Sciatic nerve (tissue), 2 donors: ENCODE data around the gene RBFOX2. TPM values are rescaled to one million over a fixed set of nuclear protein-coding genes. Genes with fewer than 3 reads are reported as not detected.
"Not testable (repeated sequence)": the region's sequence is repeated elsewhere in the genome, so short reads cannot be mapped to it uniquely, and the experiment has no call there.

Experiments used
- ATAC-seq: fragments of 200-7000 bp; cut with Tn5 transposase; one replicate; pipeline ENCODE4 v1.9.1; 2020; ENCODE audit warnings: mild to moderate bottlenecking, moderate library complexity
- DNase-seq: peaks from one replicate; pipeline ENCODE4 v3.0.0-alpha.2; 2020; ENCODE audit warnings: low spot score
- intact Hi-C: fragments of 100-400 bp; cut with DNase I; formaldehyde crosslinking; loops from one replicate; pipeline ENCODE4 v1.14.2; 2022
- total RNA-seq: library from RNA; stranded (reverse); fragmentation: NEBNext Ultra II Directional; extraction: Animal tissue kit (Norgen Biotek cat#: 25700); gene quantifications from one replicate; pipeline ENCODE4 v1.2.1, GENCODE V29; 2021
- donor health status: DM: no; HTN: no; CAD: no.
- donor health status: DM: no; HTN: no; CAD: no.

Gene RBFOX2
- total RNA-seq, 1 donor from 2014 or later = 77.7 TPM

DNA sequence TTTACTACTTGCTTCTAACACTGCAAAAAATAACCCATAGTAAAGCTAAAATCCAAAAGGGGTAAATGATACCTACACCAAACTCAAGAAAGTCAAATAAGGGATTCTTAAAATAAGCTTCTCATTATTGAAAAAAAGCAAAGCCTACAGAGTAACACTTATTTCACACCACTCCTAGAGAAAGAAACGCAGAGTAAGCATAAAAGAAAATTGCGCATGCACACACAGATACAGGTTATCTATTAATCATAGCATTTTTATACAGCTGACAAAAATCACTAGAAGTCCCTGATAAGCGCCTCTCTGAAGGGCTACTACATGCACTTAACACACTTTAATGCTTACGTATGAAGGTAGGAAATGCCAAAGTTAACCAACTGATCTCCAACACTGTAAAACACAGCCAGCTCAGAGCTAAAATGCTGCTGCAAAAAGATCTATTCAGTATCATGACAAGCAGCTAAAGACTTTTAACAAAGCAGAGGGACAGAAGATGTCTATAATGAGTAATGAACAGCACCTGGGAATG, 14.0 kb downstream of the RBFOX2 start:
- DNase-seq (no peak), ATAC-seq (no peak)
- intact Hi-C loops = no loop called here

- intact Hi-C loops = no loop called here
- ATAC-seq = no peak
- no peak for DNase-seq
Observed at GRCh38 chr22:36012332-36012731, 16.3 kb downstream of the RBFOX2 start.

- ATAC-seq (no peak), DNase-seq (no peak)
- intact Hi-C loops = no loop called here
Observed at GRCh38 chr22:36010882-36011281, 17.7 kb downstream of the RBFOX2 start.

- DNase-seq (no peak), ATAC-seq (no peak)
- intact Hi-C loops = no loop called here
Observed at GRCh38 chr22:36010090-36010489, 18.5 kb downstream of the RBFOX2 start.

DNA sequence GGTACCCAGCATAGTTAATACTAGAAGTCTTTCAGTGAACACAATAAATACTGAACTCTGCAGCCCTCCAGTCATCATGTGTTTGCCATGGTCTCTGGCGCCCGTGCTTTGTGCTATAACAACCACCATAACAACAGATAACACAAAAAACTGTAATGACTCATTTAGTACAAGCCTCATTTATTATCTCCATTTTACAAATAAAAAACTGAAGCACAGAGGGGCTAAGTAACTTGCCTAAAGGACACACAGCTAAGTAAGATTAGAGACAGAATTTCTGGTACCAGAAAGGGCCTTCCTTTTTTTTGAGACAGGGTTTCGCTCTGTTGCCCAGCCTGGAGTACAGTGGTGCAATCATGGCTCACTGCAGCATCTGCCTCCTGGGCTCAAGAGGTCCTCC, 19.5 kb downstream of the RBFOX2 start:
- ATAC-seq = no peak
- no peak for DNase-seq

GRCh38 chr22:36008565-36008964, 20.1 kb downstream of the RBFOX2 start:
- ATAC-seq (no peak), DNase-seq (no peak)
- intact Hi-C loops = no loop called here

More for the DNA sequence above, 19.5 kb downstream of the RBFOX2 start:
- intact Hi-C loops = no loop called here

- ATAC-seq (no peak), DNase-seq (no peak)
- intact Hi-C loops = no loop called here
Observed at GRCh38 chr22:36008131-36008530, 20.5 kb downstream of the RBFOX2 start.

GRCh38 chr22:36003972-36004674, 24.5 kb downstream of the RBFOX2 start:
- intact Hi-C loops = no loop called here
- ATAC-seq (no peak), DNase-seq (no peak)

- DNase-seq (no peak), ATAC-seq (no peak)
- intact Hi-C loops = no loop called here
Observed at GRCh38 chr22:36002718-36003260, 25.8 kb downstream of the RBFOX2 start.

DNA sequence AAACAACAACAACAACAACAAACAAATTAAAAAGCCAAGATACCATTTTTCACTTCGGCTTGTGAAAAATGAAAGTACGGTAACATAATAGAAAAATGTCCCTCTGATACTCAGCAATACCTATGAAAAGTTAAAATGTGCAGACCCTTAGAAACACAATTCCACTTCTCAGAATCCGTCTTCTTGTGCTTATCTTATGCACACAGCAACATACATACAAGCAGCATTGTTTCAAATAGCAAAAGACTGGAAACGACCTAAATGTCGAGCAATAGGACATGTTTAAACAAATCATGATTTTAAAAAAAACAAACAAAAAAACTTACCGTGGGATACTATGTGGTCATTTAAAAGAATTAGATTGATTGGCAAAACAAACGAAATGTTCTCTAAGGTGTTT, 26.5 kb downstream of the RBFOX2 start:
- ATAC-seq = no peak
- intact Hi-C loops = no loop called here
- no peak for DNase-seq

GRCh38 chr22:35998748-35999147, 29.9 kb downstream of the RBFOX2 start:
- no peak for ATAC-seq
- intact Hi-C loops = no loop called here
- no peak for DNase-seq

DNA sequence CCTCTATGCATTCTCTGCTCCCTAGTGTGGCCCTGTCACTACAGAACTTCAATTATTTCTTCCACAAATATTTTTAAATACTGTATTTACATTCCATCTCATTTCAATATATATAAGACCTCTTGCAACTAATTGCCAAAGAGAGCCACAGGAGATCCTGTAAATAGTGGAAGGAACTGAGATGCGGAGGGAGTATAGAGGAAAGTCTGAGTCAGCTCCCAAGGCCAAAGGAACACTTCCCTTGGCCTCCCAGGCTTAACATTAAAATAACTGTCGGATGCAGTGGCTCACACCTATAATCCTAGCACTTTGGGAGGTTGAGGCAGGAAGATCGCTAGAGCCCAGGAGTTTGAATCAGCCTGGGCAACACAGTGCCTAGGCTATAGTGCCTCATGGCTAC, 31.2 kb downstream of the RBFOX2 start:
- no peak for DNase-seq
- intact Hi-C loops = no loop called here
- no peak for ATAC-seq

GRCh38 chr22:35996596-35996995, 32.0 kb downstream of the RBFOX2 start:
- intact Hi-C loops = no loop called here
- DNase-seq = no peak
- ATAC-seq = no peak

- DNase-seq = peak; percentile 84
Observed at GRCh38 chr22:35995772-35996171, 32.9 kb downstream of the RBFOX2 start.

DNA sequence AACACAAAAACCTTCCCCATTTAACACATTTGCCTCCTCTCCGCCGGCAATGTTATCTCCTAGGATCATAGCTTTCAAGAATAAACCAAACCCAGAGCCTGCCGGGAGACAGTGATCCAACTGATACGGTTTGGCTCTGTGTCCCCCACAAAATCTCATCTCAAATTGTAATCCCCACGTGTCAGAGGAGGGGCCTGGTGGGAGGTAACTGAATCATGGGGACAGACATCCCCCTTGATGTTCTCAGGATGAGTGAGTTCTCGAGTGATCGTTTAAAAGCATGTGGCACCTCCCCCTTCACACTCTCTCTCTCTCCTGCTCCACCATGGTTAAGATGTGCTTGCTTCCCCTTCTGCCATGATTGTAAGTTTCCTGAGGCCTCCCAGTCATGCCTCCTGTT, 33.3 kb downstream of the RBFOX2 start:
- ATAC-seq = peak; percentile 52
- no peak for DNase-seq
- intact Hi-C loops = no loop called here

More at GRCh38 chr22:35995772-35996171, 32.9 kb downstream of the RBFOX2 start:
- intact Hi-C loops = no loop called here
- peak; percentile 97 for ATAC-seq

- DNase-seq, intact Hi-C loops, ATAC-seq: not testable (repeated sequence)
Observed at GRCh38 chr22:35993727-35994126, 34.9 kb downstream of the RBFOX2 start.

GRCh38 chr22:35993048-35993714, 35.4 kb downstream of the RBFOX2 start:
- intact Hi-C loops = no loop called here
- DNase-seq = no peak
- ATAC-seq = no peak

- intact Hi-C loops = no loop called here
- DNase-seq (no peak), ATAC-seq (no peak)
Observed at GRCh38 chr22:35991168-35991567, 37.5 kb downstream of the RBFOX2 start.

DNA sequence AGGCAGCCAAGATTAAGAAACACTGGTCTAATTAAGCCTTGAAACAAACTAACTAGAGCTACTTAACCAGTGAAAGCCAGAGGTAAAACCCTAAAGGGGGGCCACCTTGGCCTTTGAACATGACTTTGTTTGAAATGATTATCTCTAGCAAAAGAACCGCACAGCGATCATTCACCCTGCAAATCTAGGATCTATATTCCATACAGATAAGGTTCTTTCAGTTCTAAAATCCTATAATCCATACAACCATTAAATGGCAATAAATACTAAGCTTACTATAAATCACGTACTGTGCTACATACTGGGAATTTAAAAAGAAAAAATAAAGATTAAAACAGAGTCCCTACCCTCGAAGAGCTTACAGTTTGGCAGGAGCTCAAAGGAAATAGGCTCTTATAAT, 40.6 kb downstream of the RBFOX2 start:
- DNase-seq = no peak
- no peak for ATAC-seq
- intact Hi-C loops = no loop called here

GRCh38 chr22:35987487-35987886, 41.1 kb downstream of the RBFOX2 start:
- intact Hi-C loops = no loop called here
- DNase-seq (no peak), ATAC-seq (no peak)
